ENCODE results near the gene TRIM44.

GRCh38 chr11:35822815-35823495, 160.4 kb downstream of the TRIM44 start:
- TF ChIP-seq CTCF (IDR thresholded peaks at IDR 0.05) (no peak), POLR2A (IDR thresholded peaks at IDR 0.05; ENCODE audit: low read length) (no peak), CEBPB (IDR thresholded peaks at IDR 0.05) (no peak), RFX5 (IDR thresholded peaks at IDR 0.05) (no peak), MYC (IDR thresholded peaks at IDR 0.05; ENCODE audit: borderline replicate concordance, low read length) (no peak), CBX2 (IDR thresholded peaks at IDR 0.05; ENCODE audit: borderline replicate concordance, low read depth) (no peak), BHLHE40 (IDR thresholded peaks at IDR 0.05; ENCODE audit: low read depth, low read length) (no peak), RAD21 (conservative IDR thresholded peaks at IDR 0.05 in 1 of 2, IDR thresholded peaks at IDR 0.05 in 1 of 2) (no peak), FOSL2 (IDR thresholded peaks at IDR 0.05) (no peak), FOSL2 (CRISPR knock-in tag; IDR thresholded peaks at IDR 0.05) (no peak), HDAC2 (IDR thresholded peaks at IDR 0.05) (no peak), GATA3 (IDR thresholded peaks at IDR 0.05; ENCODE audit: borderline replicate concordance) (no peak), HES2 (IDR thresholded peaks at IDR 0.05) (no peak), REST (IDR thresholded peaks at IDR 0.05) (no peak)

All from A549 (cell line).